Hematopoietic multipotent progenitor cell treated with erythropoietin and hydrocortisone succinate and interleukin-3 and kit ligand, for 8 days (in vitro differentiated cells): Measurements from ENCODE around the gene IQCC.

Experiments used
- DNase-seq: peaks from one replicate; pipeline ENCODE4 v3.0.0-alpha.2; 2015

The IQCC gene

DNA sequence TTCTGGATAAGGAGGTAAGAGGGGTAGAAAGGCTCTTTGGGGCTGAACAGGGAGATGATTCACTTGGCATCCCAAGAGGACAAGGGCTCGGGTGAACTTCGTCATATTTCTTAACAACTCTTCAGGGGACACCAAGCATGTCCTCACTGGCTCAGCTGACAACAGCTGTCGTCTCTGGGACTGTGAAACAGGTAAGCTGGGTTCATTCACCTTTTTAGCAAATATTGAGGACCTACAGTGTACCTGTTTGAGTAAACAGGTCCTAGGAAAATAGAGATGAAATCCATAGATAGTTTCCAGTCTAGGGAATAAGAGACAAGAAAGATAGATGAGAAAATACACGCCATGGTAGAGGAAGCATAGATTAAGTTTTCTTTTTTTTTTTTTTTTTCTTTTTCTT lies 18.8 kb downstream of the IQCC start:
- no peak for DNase-seq

- no peak for DNase-seq
Observed at GRCh38 chr1:32228771-32229170, 23.3 kb downstream of the IQCC start.

- DNase-seq, result no peak
Observed at GRCh38 chr1:32231843-32232432, 26.5 kb downstream of the IQCC start.

GRCh38 chr1:32232558-32233304 lies 27.3 kb downstream of the IQCC start:
- DNase-seq, result no peak

GRCh38 chr1:32234792-32235191 lies 29.3 kb downstream of the IQCC start:
- DNase-seq, result no peak

- DNase-seq, result no peak
Observed at GRCh38 chr1:32239337-32239736, 33.9 kb downstream of the IQCC start.

- no peak for DNase-seq
Observed at GRCh38 chr1:32239790-32240139, 34.3 kb downstream of the IQCC start.

- peak; percentile 32 for DNase-seq
Observed at GRCh38 chr1:32240140-32240951, 34.9 kb downstream of the IQCC start.

GRCh38 chr1:32241001-32241763 lies 35.7 kb downstream of the IQCC start:
- no peak for DNase-seq

GRCh38 chr1:32242341-32242851 lies 36.9 kb downstream of the IQCC start:
- DNase-seq, result no peak

DNA sequence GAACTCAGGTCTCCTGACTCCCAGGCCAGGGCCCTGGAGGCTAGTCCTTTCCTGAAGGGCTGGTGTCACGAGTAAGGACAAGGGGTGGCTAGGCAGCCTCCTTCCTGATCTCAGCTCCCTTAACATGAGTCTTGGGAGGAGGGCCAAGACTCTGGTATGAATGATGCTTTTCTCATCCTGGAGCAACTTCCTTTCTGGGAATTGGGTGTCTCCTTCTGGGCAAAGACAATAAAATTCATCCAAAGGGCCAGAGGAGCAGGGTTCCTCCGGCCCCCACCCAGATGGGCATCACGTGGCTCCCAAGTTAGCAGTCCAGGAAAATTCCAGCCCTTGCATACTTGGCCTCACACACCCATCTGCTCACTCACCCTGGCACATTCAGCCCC lies 41.4 kb downstream of the IQCC start, which contains the start of gene FAM167B:
FAM167B (plus strand) TSS at position 335 of the 386 bp plus-strand sequence. CDS start 200 bp downstream, outside the sequence.
- no peak for DNase-seq

GRCh38 chr1:32247452-32247851 lies 42.0 kb downstream of the IQCC start:
- DNase-seq, result no peak

GRCh38 chr1:32247983-32248889 lies 42.8 kb downstream of the IQCC start:
- DNase-seq, result peak; percentile 73

DNA sequence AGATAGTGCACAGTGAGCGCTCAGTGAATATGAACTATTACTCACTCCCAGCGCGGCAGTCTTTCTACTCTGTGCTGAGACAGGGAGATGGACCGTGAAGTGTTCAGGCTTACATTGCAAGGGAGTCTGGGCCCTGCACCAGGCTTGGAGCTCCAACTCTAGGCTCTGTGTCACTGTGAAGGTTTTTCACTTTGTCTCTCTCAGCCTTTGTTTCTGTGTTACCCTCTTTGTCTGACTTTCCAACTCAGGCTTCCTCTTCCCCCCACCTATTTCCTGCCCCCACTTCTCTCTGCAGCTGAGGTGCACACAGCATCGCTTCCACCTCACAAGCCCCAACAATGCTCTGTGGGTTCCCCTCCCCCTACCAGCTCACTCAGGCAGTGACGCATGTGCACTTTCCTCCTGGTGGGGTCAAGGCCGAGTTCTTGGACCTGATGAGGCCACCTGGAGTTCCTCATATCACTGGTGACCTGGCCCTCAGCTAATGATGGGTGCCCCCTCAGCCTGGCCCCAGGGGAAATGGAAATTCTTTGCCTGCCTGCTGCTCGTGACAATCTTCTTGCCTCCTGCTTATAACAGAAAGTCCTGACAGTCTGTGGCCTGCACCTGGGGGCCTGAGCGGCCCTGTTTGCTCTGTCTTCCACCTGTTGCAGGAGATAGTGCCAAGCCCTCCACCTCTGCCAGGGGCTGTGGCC lies 44.5 kb downstream of the IQCC start:
- DNase-seq, result no peak

GRCh38 chr1:32250893-32251716 lies 45.6 kb downstream of the IQCC start, which contains the start of gene LCK:
Gene LCK (plus strand): TSS chr1:32251265. CDS start chr1:32274330, 23,065 bp downstream.
- no peak for DNase-seq

- DNase-seq, result no peak
Observed at GRCh38 chr1:32255072-32256071, 49.9 kb downstream of the IQCC start.

- DNase-seq, result no peak
Observed at GRCh38 chr1:32256473-32257226, 51.2 kb downstream of the IQCC start.

- no peak for DNase-seq
Observed at GRCh38 chr1:32257227-32257508, 51.7 kb downstream of the IQCC start.
